K562 (cell line): Measurements from ENCODE around the gene DTNA. TPM values are rescaled to one million over a fixed set of nuclear protein-coding genes. Genes with fewer than 3 reads are reported as not detected.

Source experiments
- ARHGAP35 ChIP-seq: fragments of 450-650 bp; IDR thresholded peaks from 2 replicates; pipeline ENCODE4 v1.6.1; 2018; ENCODE audit not compliant: partially characterized antibody
- polyA plus RNA-seq, 8 experiments: library from polyadenylated mRNA; depleted of rRNA in 4 of 8; stranded (reverse) in 5 of 8; unstranded in 3 of 8; fragments of >200 nt; fragmentation: Nextera tagmentation in 2 of 8; fragmentation: Illumina TruSeq in 1 of 8; extraction: Ambion mirVana in 2 of 8; extraction: Trizol in 1 of 8; gene quantifications; 2 replicates each; pipeline versions ENCODE4 v1.2.1 to v1.2.3, GENCODE V29; 2011 to 2014; ENCODE audit warnings: inconsistent platforms in 1 of 8, missing spikeins in 1 of 8
- total RNA-seq, 7 experiments: library from RNA; depleted of rRNA in 6 of 7; stranded (reverse); fragments of >200 nt in 6 of 7; fragmentation: Illumina TruSeq in 2 of 7; extraction: Trizol in 2 of 7; gene quantifications; 2 replicates each; pipeline versions ENCODE4 v1.2.1 to v1.2.3, GENCODE V29; 2011 to 2021; ENCODE audit warnings: low replicate concordance in 1 of 7
- TF ChIP-seq, protein P1 (sequence below), 2 experiments: fragments of 450-650 bp in 1 of 2; sonication (generic) in 1 of 2; formaldehyde crosslinking in 1 of 2; IDR thresholded peaks; 2 replicates each; pipeline versions ENCODE4 v1.7.1 to v1.9.0; 2016 to 2022; ENCODE audit warnings: inconsistent platforms in 1 of 2, mild to moderate bottlenecking in 1 of 2, missing genetic modification reagents in 1 of 2

DTNA gene
- total and polyA plus RNA-seq, 9 of the 15 experiments (the other 6 are each of a cell fraction or from before 2014, with no cell fraction given) = 0.07 to 2.4 (median 0.22) TPM; not detected in 2

DNA sequence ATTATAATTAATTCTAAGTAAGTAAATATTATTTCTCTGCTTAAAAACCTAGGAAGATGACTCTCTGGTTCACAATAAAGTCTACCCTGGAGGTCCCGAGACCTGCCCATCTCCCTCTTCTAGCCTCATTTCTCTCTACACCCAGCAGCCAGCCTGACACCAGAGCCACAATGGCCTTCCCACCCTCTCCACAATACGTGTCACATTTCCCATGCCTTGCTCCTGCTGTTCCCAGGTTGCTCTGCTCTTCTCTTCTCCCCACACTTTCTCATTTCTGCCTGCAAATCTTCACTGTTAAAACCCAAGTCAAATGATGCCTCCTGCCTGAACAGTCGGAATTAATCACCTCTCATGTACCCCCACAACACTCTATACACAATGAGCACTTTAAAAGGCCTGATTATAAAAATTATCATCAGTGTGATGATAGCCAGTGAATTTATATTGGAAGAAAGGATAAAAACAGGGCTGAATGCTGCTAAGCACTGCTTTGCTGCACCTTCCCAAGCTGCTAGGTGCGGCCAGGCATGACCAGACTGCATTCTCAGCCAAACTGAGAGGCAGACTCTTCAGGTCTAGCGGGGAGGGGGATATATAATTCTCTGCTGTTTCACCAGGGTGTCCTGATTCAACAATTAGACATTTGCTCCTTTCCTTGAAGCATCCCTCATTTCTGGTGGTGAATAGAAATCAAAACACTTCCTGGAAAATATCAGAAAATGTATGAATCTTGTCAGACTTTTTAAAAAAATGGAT is 160.6 kb downstream of the DTNA start (continued):
- TF ChIP-seq, protein P1, sequence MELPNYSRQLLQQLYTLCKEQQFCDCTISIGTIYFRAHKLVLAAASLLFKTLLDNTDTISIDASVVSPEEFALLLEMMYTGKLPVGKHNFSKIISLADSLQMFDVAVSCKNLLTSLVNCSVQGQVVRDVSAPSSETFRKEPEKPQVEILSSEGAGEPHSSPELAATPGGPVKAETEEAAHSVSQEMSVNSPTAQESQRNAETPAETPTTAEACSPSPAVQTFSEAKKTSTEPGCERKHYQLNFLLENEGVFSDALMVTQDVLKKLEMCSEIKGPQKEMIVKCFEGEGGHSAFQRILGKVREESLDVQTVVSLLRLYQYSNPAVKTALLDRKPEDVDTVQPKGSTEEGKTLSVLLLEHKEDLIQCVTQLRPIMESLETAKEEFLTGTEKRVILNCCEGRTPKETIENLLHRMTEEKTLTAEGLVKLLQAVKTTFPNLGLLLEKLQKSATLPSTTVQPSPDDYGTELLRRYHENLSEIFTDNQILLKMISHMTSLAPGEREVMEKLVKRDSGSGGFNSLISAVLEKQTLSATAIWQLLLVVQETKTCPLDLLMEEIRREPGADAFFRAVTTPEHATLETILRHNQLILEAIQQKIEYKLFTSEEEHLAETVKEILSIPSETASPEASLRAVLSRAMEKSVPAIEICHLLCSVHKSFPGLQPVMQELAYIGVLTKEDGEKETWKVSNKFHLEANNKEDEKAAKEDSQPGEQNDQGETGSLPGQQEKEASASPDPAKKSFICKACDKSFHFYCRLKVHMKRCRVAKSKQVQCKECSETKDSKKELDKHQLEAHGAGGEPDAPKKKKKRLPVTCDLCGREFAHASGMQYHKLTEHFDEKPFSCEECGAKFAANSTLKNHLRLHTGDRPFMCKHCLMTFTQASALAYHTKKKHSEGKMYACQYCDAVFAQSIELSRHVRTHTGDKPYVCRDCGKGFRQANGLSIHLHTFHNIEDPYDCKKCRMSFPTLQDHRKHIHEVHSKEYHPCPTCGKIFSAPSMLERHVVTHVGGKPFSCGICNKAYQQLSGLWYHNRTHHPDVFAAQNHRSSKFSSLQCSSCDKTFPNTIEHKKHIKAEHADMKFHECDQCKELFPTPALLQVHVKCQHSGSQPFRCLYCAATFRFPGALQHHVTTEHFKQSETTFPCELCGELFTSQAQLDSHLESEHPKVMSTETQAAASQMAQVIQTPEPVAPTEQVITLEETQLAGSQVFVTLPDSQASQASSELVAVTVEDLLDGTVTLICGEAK (IDR thresholded peaks at IDR 0.05) = no peak
- TF ChIP-seq, protein P1 (CRISPR knock-in tag; IDR thresholded peaks at IDR 0.05) = no peak
- TF ChIP-seq ARHGAP35 = no peak
- TF ChIP-seq, all 486 proteins: peak for 0
